GM18519 (cell line): ENCODE data around the gene ADCY3.

Source experiments
- ATAC-seq: cut with Tn5 transposase; IDR thresholded peaks from one replicate; pipeline ENCODE4 v1.9.1; 2021; ENCODE audit warnings: mild to moderate bottlenecking, moderate library complexity; ENCODE audit not compliant: unreplicated experiment, low FRiP score

The ADCY3 gene

GRCh38 chr2:24834733-24835395 is 85.2 kb downstream of the ADCY3 start:
- ATAC-seq: no peak

- no peak for ATAC-seq
Observed at GRCh38 chr2:24833821-24834732, 86.0 kb downstream of the ADCY3 start.

GRCh38 chr2:24832931-24833701 is 86.9 kb downstream of the ADCY3 start:
- no peak for ATAC-seq

- no peak for ATAC-seq
Observed at GRCh38 chr2:24832521-24832920, 87.5 kb downstream of the ADCY3 start.

GRCh38 chr2:24832073-24832461 is 88.0 kb downstream of the ADCY3 start:
- ATAC-seq: no peak

GRCh38 chr2:24831221-24832072 is 88.6 kb downstream of the ADCY3 start:
- ATAC-seq: no peak

GRCh38 chr2:24830786-24831185 is 89.3 kb downstream of the ADCY3 start:
- ATAC-seq: no peak

GRCh38 chr2:24830351-24830750 is 89.7 kb downstream of the ADCY3 start:
- ATAC-seq: no peak

GRCh38 chr2:24828238-24828996 is 91.6 kb downstream of the ADCY3 start:
- no peak for ATAC-seq

- peak; percentile 82 for ATAC-seq
Observed at GRCh38 chr2:24827321-24828237, 92.5 kb downstream of the ADCY3 start.

- no peak for ATAC-seq
Observed at GRCh38 chr2:24826773-24827145, 93.3 kb downstream of the ADCY3 start.

- no peak for ATAC-seq
Observed at GRCh38 chr2:24825883-24826772, 93.9 kb downstream of the ADCY3 start.

- ATAC-seq: no peak
Observed at GRCh38 chr2:24824966-24825882, 94.8 kb downstream of the ADCY3 start.

GRCh38 chr2:24824071-24824588 is 95.9 kb downstream of the ADCY3 start:
- no peak for ATAC-seq

- ATAC-seq: no peak
Observed at GRCh38 chr2:24822049-24822706, 97.9 kb downstream of the ADCY3 start.

- ATAC-seq: no peak
Observed at GRCh38 chr2:24821433-24821891, 98.6 kb downstream of the ADCY3 start.
